ENCODE measurements around the gene DDX59. TPM values are rescaled to one million over a fixed set of nuclear protein-coding genes. Genes with fewer than 3 reads are reported as not detected.

The DDX59 gene
- total and polyA plus RNA-seq, 9 of the 15 experiments (the other 6 are each of a cell fraction or from before 2014, with no cell fraction given) = 8.3 to 30.4 (median 19.8) TPM

- no peaks in the 10 kb centered on the region for H3K36me3 ChIP-seq (ENCODE audit: control insufficient read depth, insufficient read depth, low read length)
- no peaks in the 10 kb centered on the region for H3K79me2 ChIP-seq (ENCODE audit: control insufficient read depth, insufficient read depth, low read length)
- 0 out of 2 replicates have a peak, but pooled peaks have one; percentile 1 for TF ChIP-seq PHF8 (IDR thresholded peaks at IDR 0.05; ENCODE audit: borderline replicate concordance, low read length)
- no peak for TF ChIP-seq PHB2 (IDR thresholded peaks at IDR 0.05; ENCODE audit: low read depth)
- peak; percentile 33; the same call in 1 of the 2 replicates for TF ChIP-seq NFIC (IDR thresholded peaks at IDR 0.05)
- H3K4me2 ChIP-seq (ENCODE audit: insufficient read depth, low read length) = no peak overlapping the region
- intact Hi-C loops (cut with micrococcal nuclease) (no loop called here), in situ Hi-C loops (cut with MboI) (no loop called here)
- H4K20me1 ChIP-seq (replicated peaks; ENCODE audit: control insufficient read depth, insufficient read depth, low read length) = no peaks in the 10 kb centered on the region
- no peaks in the 10 kb centered on the region for H3K27me3 ChIP-seq (ENCODE audit: control insufficient read depth in 2 of 2, insufficient read depth in 2 of 2, low read length in 2 of 2)
- FAIRE-seq (no peak), ATAC-seq (no peak), DNase-seq (ENCODE audit: extremely low read depth in 1 of 4, low spot score in 3 of 4) (no peak)
- WGBS (ENCODE audit: insufficient coverage, low coverage, missing lambda C conversion rate) = 26% methylated on average over 3 of the region's 3 CpGs
- peaks cover 0 to 10% of the 10 kb centered on the region in 2 experiments; a peak in 1 of 5 replicates for H3K4me1 ChIP-seq (replicated peaks in 1 of 2; ENCODE audit: control insufficient read depth in 2 of 2, insufficient read depth in 2 of 2, low read length in 2 of 2)
- no TSS peak for BruUV-seq (replicated peaks)
- H3K9me3 ChIP-seq (replicated peaks; ENCODE audit: control insufficient read depth, insufficient read depth, low read depth, low read length) = no peaks in the 10 kb centered on the region
- H3K4me3 ChIP-seq = no peak overlapping the region
- H3K27ac ChIP-seq (ENCODE audit: extremely low read depth, low read depth, low read length) = no peak overlapping the region
- ChIA-PET POLR2A (interaction anchor here (1.0 kb wide), 1 partner anchor 9 kb away, joined by 3 read pairs; no protein-coding TSS in a partner anchor), CTCF (ENCODE audit: low intra/inter-chr PET ratio) (no interaction called here)
- no peak overlapping the region for H2AFZ ChIP-seq (ENCODE audit: low read depth, low read length)
- H3K9me1 ChIP-seq (ENCODE audit: control insufficient read depth, insufficient read depth, low read length) = no peaks in the 10 kb centered on the region
- no peak overlapping the region for H3K9ac ChIP-seq (ENCODE audit: insufficient read depth in 1 of 2, low read depth in 2 of 2, low read length in 2 of 2)
Observed at GRCh38 chr1:200704986-200705500, 35.3 kb upstream of the DDX59 start.

DNA sequence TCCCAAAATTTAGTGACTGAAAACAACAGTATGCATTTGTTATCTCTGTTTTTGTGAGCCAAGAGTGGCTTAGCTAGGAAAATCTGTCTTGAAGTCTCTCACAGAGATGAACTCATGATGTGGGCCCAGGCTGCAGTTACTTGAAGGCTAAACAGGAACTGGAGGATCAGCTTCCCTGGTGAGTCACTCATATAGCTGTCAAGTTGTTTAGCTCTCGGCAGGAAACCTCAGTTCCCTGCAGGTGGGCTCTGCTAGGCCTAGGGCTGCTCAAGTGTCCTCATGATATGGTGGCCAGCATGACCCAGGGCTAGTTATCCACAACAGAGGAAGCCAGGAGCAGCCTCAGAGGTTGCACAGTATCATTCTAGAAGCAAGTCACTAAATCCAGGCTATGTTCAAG, 30.2 kb upstream of the DDX59 start:
- ChIA-PET POLR2A (interaction anchor here (0.5 to 1.2 kb wide), 4 partner anchors 9 to 29 kb away, joined by 3 to 4 read pairs (median 3); no protein-coding TSS in a partner anchor), CTCF (ENCODE audit: low intra/inter-chr PET ratio) (no interaction called here)
- Histone ChIP-seq H4K20me1 (replicated peaks; ENCODE audit: control insufficient read depth, insufficient read depth, low read length) (no peaks in the 10 kb centered on the region), H3K36me3 (ENCODE audit: control insufficient read depth, insufficient read depth, low read length) (no peaks in the 10 kb centered on the region), H2AFZ (ENCODE audit: low read depth, low read length) (peak overlapping the region; percentile 40; the same call in 1 of the 2 replicates), H3K27me3 (ENCODE audit: control insufficient read depth in 2 of 2, insufficient read depth in 2 of 2, low read length in 2 of 2) (no peaks in the 10 kb centered on the region), H3K9ac (ENCODE audit: insufficient read depth in 1 of 2, low read depth in 2 of 2, low read length in 2 of 2) (no peak overlapping the region), H3K4me1 (replicated peaks in 1 of 2; ENCODE audit: control insufficient read depth in 2 of 2, insufficient read depth in 2 of 2, low read length in 2 of 2) (no peaks in the 10 kb centered on the region), H3K4me2 (ENCODE audit: insufficient read depth, low read length) (no peak overlapping the region), H3K27ac (ENCODE audit: extremely low read depth, low read depth, low read length) (no peak overlapping the region), H3K9me3 (replicated peaks; ENCODE audit: control insufficient read depth, insufficient read depth, low read depth, low read length) (no peaks in the 10 kb centered on the region), H3K4me3 (no peak overlapping the region), H3K79me2 (ENCODE audit: control insufficient read depth, insufficient read depth, low read length) (no peaks in the 10 kb centered on the region), H3K9me1 (ENCODE audit: control insufficient read depth, insufficient read depth, low read length) (no peaks in the 10 kb centered on the region)
- FAIRE-seq = no peak
- ATAC-seq = peak; percentile 65
- DNase-seq (ENCODE audit: extremely low read depth in 1 of 4, low spot score in 3 of 4) = peak in 1 of 4 experiments; percentile 56
- in situ Hi-C loops (cut with MboI) = no loop called here
- BruUV-seq (replicated peaks) = no TSS peak
- 17% methylated on average over 1 of the region's 1 CpG for WGBS (ENCODE audit: insufficient coverage, low coverage, missing lambda C conversion rate)
- intact Hi-C loops (cut with micrococcal nuclease) = no loop called here
- no peak for TF ChIP-seq SMARCA5 (IDR thresholded peaks at IDR 0.05)
- TF ChIP-seq FOSL1 (tag; conservative IDR thresholded peaks at IDR 0.05) = 0 out of 2 replicates have a peak, but pooled peaks have one; percentile 23
- TF ChIP-seq ZNF785 (CRISPR knock-in tag; IDR thresholded peaks at IDR 0.05) = no peak
- TF ChIP-seq CBFA2T2 (conservative IDR thresholded peaks at IDR 0.05) = no peak
- TF ChIP-seq, protein P1, sequence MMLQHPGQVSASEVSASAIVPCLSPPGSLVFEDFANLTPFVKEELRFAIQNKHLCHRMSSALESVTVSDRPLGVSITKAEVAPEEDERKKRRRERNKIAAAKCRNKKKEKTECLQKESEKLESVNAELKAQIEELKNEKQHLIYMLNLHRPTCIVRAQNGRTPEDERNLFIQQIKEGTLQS (IDR thresholded peaks at IDR 0.05) = 0 out of 2 replicates have a peak, but pooled peaks have one; percentile 26
- TF ChIP-seq, protein P1 (CRISPR knock-in tag; conservative IDR thresholded peaks at IDR 0.05) = no peak
- TF ChIP-seq JUND (IDR thresholded peaks at IDR 0.05; ENCODE audit: borderline replicate concordance, low read depth, low read length) = peak; percentile 59; the same call in 1 of the 2 replicates
- peak; percentile 7; the same call in 1 of the 3 replicates for TF ChIP-seq JUND (tag; IDR thresholded peaks at IDR 0.05; ENCODE audit: borderline replicate concordance, low read depth, low read length)
- 0 out of 2 replicates have a peak, but pooled peaks have one; percentile 21 for TF ChIP-seq JUN (IDR thresholded peaks at IDR 0.05; ENCODE audit: borderline replicate concordance, low read depth, low read length)
- TF ChIP-seq JUN (CRISPR knock-in tag; IDR thresholded peaks at IDR 0.05; ENCODE audit: borderline replicate concordance) = no peak
- TF ChIP-seq, protein P2, sequence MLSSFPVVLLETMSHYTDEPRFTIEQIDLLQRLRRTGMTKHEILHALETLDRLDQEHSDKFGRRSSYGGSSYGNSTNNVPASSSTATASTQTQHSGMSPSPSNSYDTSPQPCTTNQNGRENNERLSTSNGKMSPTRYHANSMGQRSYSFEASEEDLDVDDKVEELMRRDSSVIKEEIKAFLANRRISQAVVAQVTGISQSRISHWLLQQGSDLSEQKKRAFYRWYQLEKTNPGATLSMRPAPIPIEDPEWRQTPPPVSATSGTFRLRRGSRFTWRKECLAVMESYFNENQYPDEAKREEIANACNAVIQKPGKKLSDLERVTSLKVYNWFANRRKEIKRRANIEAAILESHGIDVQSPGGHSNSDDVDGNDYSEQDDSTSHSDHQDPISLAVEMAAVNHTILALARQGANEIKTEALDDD (IDR thresholded peaks at IDR 0.05) = peak; percentile 42; the same call in 1 of the 2 replicates
- peak; percentile 71 for TF ChIP-seq SPI1 (IDR thresholded peaks at IDR 0.05; ENCODE audit: borderline replicate concordance, low read depth, low read length)

Data from K562 (cell line).